ENCODE measurements around the gene CEP43.

Gene CEP43

DNA sequence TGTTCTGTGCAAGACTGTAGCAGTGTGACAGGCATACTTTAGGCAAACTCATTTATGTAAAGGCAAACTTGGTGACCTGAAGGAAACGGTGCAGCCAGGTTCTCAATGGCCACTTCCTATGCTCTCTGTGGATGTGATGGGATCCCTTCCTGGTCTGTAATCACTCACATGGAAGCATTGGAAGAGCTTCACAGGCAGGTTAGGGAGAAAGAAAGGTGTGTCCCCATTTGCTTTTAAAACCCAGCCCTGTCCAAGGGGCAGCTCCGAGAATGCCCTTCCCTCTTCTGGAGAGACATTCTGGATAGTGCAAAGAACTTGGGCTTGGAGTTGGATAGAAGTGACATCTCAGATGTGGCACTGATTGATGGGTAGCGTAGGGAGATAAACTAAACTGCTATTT lies 28.1 kb downstream of the CEP43 start:
- Histone ChIP-seq H3K27ac (replicated peaks) (no peak overlapping the region), H3K4me3 (replicated peaks; ENCODE audit: insufficient read depth, low read length) (no peak overlapping the region), H3K27me3 (ENCODE audit: insufficient read depth, poor library complexity, severe bottlenecking) (no peaks in the 10 kb centered on the region)
- DNase-seq (ENCODE audit: low read depth in 1 of 2, low spot score in 1 of 2) = no peak
- no peak for TF ChIP-seq POLR2AphosphoS5 (IDR thresholded peaks at IDR 0.05; ENCODE audit: low read depth)

DNA sequence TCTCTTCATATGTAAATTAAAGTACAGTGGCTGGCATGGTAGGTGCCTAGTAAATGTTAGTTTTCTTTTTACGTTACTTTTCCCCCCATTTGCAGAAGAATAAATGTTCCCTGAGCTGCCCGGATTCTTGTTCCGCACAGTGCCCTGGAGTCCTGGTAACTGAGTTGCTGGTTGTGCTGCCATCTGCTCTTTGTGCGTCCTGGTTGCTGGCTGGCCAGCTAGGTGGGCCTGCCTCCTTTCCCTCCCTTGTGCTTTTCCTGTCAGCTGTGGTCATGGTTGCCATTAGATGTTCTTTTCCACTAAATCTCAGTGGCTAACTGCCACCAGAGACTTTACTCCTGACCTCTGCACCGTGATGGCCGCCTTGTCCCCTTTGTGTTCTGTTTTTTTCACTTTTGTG lies 28.6 kb downstream of the CEP43 start:
- no peak for DNase-seq (ENCODE audit: low read depth in 1 of 2, low spot score in 1 of 2)
- no peak overlapping the region for H3K27ac ChIP-seq (replicated peaks)
- no peaks in the 10 kb centered on the region for H3K27me3 ChIP-seq (ENCODE audit: insufficient read depth, poor library complexity, severe bottlenecking)
- no peak for TF ChIP-seq POLR2AphosphoS5 (IDR thresholded peaks at IDR 0.05; ENCODE audit: low read depth)
- TF ChIP-seq, protein P1, sequence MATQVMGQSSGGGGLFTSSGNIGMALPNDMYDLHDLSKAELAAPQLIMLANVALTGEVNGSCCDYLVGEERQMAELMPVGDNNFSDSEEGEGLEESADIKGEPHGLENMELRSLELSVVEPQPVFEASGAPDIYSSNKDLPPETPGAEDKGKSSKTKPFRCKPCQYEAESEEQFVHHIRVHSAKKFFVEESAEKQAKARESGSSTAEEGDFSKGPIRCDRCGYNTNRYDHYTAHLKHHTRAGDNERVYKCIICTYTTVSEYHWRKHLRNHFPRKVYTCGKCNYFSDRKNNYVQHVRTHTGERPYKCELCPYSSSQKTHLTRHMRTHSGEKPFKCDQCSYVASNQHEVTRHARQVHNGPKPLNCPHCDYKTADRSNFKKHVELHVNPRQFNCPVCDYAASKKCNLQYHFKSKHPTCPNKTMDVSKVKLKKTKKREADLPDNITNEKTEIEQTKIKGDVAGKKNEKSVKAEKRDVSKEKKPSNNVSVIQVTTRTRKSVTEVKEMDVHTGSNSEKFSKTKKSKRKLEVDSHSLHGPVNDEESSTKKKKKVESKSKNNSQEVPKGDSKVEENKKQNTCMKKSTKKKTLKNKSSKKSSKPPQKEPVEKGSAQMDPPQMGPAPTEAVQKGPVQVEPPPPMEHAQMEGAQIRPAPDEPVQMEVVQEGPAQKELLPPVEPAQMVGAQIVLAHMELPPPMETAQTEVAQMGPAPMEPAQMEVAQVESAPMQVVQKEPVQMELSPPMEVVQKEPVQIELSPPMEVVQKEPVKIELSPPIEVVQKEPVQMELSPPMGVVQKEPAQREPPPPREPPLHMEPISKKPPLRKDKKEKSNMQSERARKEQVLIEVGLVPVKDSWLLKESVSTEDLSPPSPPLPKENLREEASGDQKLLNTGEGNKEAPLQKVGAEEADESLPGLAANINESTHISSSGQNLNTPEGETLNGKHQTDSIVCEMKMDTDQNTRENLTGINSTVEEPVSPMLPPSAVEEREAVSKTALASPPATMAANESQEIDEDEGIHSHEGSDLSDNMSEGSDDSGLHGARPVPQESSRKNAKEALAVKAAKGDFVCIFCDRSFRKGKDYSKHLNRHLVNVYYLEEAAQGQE (IDR thresholded peaks at IDR 0.05; ENCODE audit: insufficient replicate concordance, low read depth) = no peak
- H3K4me3 ChIP-seq (replicated peaks; ENCODE audit: insufficient read depth, low read length) = no peak overlapping the region

DNA sequence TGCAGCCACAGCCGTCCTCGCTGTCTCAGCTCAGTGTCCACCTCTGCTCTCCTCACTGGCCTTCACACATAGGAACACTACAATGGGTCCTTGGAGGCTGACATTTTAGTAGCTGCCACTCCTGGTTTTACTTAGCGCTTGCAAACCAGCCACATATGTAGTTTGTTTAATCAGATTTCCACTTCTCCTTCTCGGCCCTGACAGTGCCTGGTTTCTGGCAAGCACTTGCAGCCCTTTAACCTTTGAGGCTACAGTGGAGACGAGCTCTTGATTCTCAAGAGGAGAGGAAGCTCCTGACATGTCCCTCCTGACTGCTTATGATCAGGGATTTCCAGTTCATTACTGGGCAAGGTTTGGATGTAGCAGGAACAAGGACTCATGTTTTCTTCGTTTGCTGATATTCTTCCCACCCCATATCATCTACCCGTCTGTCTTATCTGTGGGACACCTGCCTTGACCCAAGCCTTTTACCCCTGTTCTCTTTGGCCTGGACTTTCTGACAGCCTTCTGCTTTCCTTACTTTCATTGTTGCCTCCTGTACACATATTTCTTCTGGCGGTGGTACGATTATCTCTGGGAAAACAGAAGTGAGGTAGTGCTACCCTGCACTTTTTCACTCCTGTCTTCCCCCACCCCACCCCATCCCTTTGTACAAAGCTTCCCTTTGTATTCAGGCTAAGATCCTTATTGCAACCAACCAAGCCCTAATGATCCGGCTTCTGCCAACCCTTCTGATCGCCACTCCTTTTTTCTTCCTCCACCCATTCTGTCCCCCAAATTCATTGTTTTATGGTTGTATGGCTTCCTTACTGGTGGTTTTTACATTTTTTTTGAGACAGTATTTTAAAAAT lies 31.2 kb downstream of the CEP43 start:
- H3K27me3 ChIP-seq (ENCODE audit: insufficient read depth, poor library complexity, severe bottlenecking) = no peaks in the 10 kb centered on the region
- no peak overlapping the region for H3K4me3 ChIP-seq (replicated peaks; ENCODE audit: insufficient read depth, low read length)
- no peak overlapping the region for H3K27ac ChIP-seq (replicated peaks)
- no peak for DNase-seq (ENCODE audit: low read depth in 1 of 2, low spot score in 1 of 2)
- TF ChIP-seq GABPA (IDR thresholded peaks at IDR 0.05; ENCODE audit: low read depth) (no peak), SPI1 (IDR thresholded peaks at IDR 0.05; ENCODE audit: borderline replicate concordance, low read depth) (peak; percentile 6; the same call in 1 of the 2 replicates)

DNA sequence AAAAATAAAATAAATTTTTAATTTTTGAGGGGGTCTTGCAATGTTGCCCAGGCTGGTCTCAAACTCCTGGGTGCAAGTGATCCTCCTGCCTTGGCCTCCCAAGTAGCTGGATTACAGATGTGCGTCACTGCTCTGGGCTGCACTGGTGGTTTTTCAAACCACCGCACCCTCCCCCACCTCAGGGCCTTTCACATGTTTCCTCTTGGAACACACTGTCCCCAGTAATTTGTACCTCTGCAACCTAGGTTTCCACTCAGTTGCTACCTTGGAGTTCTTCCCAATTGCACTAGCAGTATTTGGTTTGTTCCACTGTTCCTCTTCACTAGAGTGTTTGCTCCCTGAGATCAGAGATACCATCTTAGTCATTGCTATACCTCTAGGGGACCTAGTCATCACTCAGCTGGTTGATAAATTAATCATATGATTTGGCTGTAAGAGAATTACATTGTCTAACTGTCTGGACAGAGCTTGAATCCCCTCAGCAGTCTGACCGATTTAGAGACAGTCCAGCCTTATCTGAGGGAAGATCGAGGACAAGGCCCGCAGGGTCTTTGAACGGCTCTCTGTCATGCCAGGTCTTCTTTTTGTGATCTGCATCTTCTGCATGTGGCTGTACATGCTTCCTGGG lies 32.0 kb downstream of the CEP43 start:
- Histone ChIP-seq H3K27me3 (ENCODE audit: insufficient read depth, poor library complexity, severe bottlenecking) (no peaks in the 10 kb centered on the region), H3K27ac (replicated peaks) (no peak overlapping the region), H3K4me3 (replicated peaks; ENCODE audit: insufficient read depth, low read length) (no peak overlapping the region)
- DNase-seq (ENCODE audit: low read depth in 1 of 2, low spot score in 1 of 2) = no peak
- TF ChIP-seq, protein P2, sequence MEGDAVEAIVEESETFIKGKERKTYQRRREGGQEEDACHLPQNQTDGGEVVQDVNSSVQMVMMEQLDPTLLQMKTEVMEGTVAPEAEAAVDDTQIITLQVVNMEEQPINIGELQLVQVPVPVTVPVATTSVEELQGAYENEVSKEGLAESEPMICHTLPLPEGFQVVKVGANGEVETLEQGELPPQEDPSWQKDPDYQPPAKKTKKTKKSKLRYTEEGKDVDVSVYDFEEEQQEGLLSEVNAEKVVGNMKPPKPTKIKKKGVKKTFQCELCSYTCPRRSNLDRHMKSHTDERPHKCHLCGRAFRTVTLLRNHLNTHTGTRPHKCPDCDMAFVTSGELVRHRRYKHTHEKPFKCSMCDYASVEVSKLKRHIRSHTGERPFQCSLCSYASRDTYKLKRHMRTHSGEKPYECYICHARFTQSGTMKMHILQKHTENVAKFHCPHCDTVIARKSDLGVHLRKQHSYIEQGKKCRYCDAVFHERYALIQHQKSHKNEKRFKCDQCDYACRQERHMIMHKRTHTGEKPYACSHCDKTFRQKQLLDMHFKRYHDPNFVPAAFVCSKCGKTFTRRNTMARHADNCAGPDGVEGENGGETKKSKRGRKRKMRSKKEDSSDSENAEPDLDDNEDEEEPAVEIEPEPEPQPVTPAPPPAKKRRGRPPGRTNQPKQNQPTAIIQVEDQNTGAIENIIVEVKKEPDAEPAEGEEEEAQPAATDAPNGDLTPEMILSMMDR (IDR thresholded peaks at IDR 0.05; ENCODE audit: insufficient read depth, low read length) = no peak
- no peak for TF ChIP-seq GABPA (IDR thresholded peaks at IDR 0.05; ENCODE audit: low read depth)
- no peak for TF ChIP-seq POLR2AphosphoS5 (IDR thresholded peaks at IDR 0.05; ENCODE audit: low read depth)
- TF ChIP-seq, protein P1 (IDR thresholded peaks at IDR 0.05; ENCODE audit: insufficient replicate concordance, low read depth) = no peak
- no peak for TF ChIP-seq SPI1 (IDR thresholded peaks at IDR 0.05; ENCODE audit: borderline replicate concordance, low read depth)

DNA sequence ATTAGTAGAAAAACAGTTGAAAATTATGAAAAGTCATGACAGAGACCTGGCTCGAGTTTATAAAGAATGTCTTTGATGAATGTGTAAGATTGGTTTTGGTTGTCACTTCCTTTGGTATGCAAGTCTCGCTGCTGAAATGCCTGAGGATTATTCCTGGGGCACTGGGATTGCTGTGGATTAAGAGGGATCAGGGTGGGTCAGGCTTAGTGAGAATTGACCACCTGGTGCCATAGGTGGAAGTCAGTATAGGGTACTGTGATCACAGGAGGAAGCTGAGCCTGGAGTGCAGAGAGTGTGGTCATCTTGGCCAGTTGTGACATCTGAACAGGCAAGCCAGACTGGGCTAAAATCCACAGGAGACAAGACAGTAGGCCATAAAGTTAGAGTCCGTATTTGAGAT lies 34.9 kb downstream of the CEP43 start:
- DNase-seq (ENCODE audit: low read depth in 1 of 2, low spot score in 1 of 2) = no peak
- TF ChIP-seq GABPA (IDR thresholded peaks at IDR 0.05; ENCODE audit: low read depth) (no peak), POLR2AphosphoS5 (IDR thresholded peaks at IDR 0.05; ENCODE audit: low read depth) (no peak), SPI1 (IDR thresholded peaks at IDR 0.05; ENCODE audit: borderline replicate concordance, low read depth) (no peak)
- TF ChIP-seq, protein P2 (IDR thresholded peaks at IDR 0.05; ENCODE audit: insufficient read depth, low read length) = no peak
- TF ChIP-seq, protein P1 (IDR thresholded peaks at IDR 0.05; ENCODE audit: insufficient replicate concordance, low read depth) = no peak
- Histone ChIP-seq H3K27ac (replicated peaks) (no peak overlapping the region), H3K4me3 (replicated peaks; ENCODE audit: insufficient read depth, low read length) (no peak overlapping the region), H3K27me3 (ENCODE audit: insufficient read depth, poor library complexity, severe bottlenecking) (no peaks in the 10 kb centered on the region)

Data from HL-60 (cell line).